Stimulated activated naive CD8-positive, alpha-beta T cell treated with anti-CD3 and anti-CD28 coated beads, Interleukin-15, amount 100 ng/mL, for 72 hours (primary cell): ENCODE measurements around the gene IL22.

Experiments used
- ATAC-seq: fragments of 150-1000 bp; cut with Tn5 transposase; 2 replicates; pipeline ENCODE4 v1.10.0; 2021; ENCODE audit warnings: mild to moderate bottlenecking, moderate library complexity
- DNase-seq, 2 donors: peaks; one replicate each; pipeline ENCODE4 v3.0.0; 2021 to 2022
- H3K27ac Mint-ChIP-seq, 2 donors: one replicate each; pipeline ENCODE4 v1.8.0; 2022; ENCODE audit warnings: mild to moderate bottlenecking in 2 of 2, mixed read lengths in 2 of 2, moderate library complexity in 2 of 2
- H3K27me3 Mint-ChIP-seq: one replicate; pipeline ENCODE4 v1.8.0; 2022; ENCODE audit warnings: mixed read lengths
- H3K4me1 Mint-ChIP-seq: one replicate; pipeline ENCODE4 v1.8.0; 2022; ENCODE audit warnings: mild to moderate bottlenecking, mixed read lengths
- H3K4me3 Mint-ChIP-seq, 2 donors: one replicate each; pipeline ENCODE4 v1.8.0; 2022; ENCODE audit warnings: mild to moderate bottlenecking in 2 of 2, mixed read lengths in 2 of 2, moderate library complexity in 1 of 2
- H3K9me3 Mint-ChIP-seq, 2 donors: one replicate each; pipeline ENCODE4 v1.8.0; 2022; ENCODE audit warnings: mixed read lengths in 2 of 2

The IL22 gene

DNA sequence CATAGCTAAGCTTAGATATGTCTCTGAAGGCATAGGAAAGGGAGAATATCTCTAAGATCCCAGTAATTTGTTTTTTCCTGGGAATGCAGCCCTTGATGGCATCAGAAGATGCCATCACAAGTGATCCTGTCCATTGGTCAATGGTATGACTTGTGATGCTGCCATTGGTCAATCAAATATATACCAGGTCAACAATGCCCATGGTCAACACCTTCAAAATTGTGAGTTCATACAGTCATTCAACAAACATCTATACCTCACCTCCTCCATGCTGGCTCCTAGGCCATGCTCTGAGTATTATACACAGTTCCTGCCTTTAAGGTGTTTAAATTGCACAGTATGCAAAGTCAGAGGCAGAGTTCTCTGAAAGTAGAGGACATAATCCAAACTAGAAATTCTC lies 19.3 kb upstream of the IL22 start:
- H3K4me1 Mint-ChIP-seq, result peaks cover 47% of the 10 kb centered on the region
- DNase-seq, result no peak
- H3K27ac Mint-ChIP-seq, result no peak overlapping the region
- H3K4me3 Mint-ChIP-seq, result no peak overlapping the region
- ATAC-seq, result no peak
- peaks cover 10% of the 10 kb centered on the region for H3K27me3 Mint-ChIP-seq
- no peaks in the 10 kb centered on the region for H3K9me3 Mint-ChIP-seq

DNA sequence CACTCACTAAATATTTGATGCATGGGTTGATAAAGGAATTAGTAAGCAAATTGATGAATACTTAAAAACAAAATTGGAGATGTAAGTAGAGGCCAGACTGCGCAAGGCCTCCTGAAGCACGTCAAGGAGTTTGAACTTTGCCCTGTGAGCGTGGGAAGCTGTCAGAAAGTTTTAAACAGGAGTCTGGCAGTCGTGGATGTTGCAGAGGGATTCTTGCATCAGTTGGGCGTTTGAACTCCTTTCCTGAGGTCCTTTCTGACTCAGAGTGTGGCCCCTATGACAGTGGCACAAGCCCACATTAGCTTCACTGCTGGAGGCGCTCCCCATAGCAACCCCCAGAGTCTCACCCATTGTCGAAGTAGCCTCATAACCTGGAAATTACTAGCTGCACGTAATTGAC lies 17.9 kb upstream of the IL22 start:
- DNase-seq (no peak), ATAC-seq (no peak)
- peaks cover 47% of the 10 kb centered on the region for H3K4me1 Mint-ChIP-seq
- H3K9me3 Mint-ChIP-seq, result peaks cover 0 to 4% of the 10 kb centered on the region in 2 donors
- H3K27me3 Mint-ChIP-seq, result peaks cover 10% of the 10 kb centered on the region
- no peak overlapping the region for H3K4me3 Mint-ChIP-seq
- H3K27ac Mint-ChIP-seq, result no peak overlapping the region

GRCh38 chr12:68270358-68270757 lies 17.0 kb upstream of the IL22 start:
- peaks cover 10% of the 10 kb centered on the region for H3K27me3 Mint-ChIP-seq
- H3K9me3 Mint-ChIP-seq, result peaks cover 0 to 4% of the 10 kb centered on the region in 2 donors
- DNase-seq, result no peak
- H3K27ac Mint-ChIP-seq, result no peak overlapping the region
- no peak for ATAC-seq
- peaks cover 48% of the 10 kb centered on the region for H3K4me1 Mint-ChIP-seq
- H3K4me3 Mint-ChIP-seq, result no peak overlapping the region

DNA sequence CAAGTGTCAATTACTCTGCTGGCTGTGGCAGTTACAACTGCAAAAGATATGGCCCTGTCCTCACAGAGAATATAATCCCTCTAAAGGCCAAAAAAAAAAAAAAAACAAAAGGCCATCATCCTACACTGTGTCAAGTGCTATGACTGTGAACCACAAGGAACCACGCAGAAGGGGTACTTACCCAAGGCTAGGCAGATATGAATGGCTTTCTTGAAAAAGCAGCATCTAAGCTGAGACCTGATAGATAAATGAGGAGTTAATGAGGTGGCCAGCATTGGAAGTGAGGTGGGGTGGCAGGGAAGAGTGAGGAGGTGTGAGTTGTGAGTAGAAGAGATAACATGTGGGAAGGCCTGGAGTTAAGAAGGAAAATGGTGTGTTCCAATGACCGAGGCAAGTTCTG lies 16.4 kb upstream of the IL22 start:
- no peak overlapping the region for H3K27ac Mint-ChIP-seq
- peaks cover 53% of the 10 kb centered on the region for H3K4me1 Mint-ChIP-seq
- H3K27me3 Mint-ChIP-seq, result peaks cover 10% of the 10 kb centered on the region
- no peak overlapping the region for H3K4me3 Mint-ChIP-seq
- ATAC-seq, result peak; percentile 80
- peaks cover 0 to 4% of the 10 kb centered on the region in 2 donors for H3K9me3 Mint-ChIP-seq
- peak in 1 of 2 donors; percentile 41 for DNase-seq

DNA sequence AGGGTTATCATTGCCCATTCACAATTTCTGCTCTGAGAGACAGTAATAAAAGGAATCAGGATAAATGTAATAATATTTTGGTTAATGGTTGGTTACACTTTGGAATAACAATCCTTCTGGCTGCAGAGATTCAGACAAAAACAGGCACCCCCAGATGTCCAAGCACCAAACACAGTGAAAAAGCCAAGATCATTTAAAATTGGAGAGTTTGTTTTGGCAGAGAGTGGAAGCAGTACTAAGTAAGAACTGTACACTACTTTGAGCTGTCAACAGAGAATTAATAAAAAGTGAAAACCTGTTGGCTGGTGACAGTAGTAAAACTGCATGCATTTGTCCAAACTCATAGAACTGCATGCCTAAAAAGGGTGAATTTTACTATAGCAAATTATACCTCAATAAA lies 15.6 kb upstream of the IL22 start:
- Mint-ChIP-seq H3K27me3 (peaks cover 10% of the 10 kb centered on the region), H3K9me3 (peaks cover 0 to 4% of the 10 kb centered on the region in 2 donors), H3K4me1 (peaks cover 59% of the 10 kb centered on the region), H3K4me3 (no peak overlapping the region), H3K27ac (no peak overlapping the region)
- DNase-seq (no peak), ATAC-seq (no peak)

DNA sequence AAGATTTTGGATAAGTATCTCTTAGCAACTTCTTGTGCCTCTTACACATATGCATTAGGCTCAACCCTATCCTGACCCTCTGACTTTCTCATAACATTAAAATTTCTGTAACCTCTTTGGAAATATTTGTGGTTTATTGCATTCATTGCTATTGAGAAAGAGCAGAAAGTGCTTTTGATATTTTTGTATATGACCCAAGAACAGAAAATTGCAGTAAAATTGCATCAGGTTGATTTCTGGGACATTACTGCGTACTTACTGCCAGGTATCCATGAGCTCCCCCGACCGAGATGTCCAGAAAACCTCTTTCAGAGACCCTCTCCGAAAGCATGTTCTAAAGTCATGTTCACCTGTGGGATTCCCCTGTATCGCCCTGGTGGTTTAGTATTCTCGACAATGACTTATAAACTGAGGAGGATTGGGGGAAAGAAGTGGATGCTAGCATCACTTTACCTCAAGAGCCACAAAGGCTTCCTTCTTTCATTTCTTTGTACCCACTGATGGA lies 14.5 kb upstream of the IL22 start:
- Mint-ChIP-seq H3K9me3 (peaks cover 0 to 4% of the 10 kb centered on the region in 2 donors), H3K4me1 (peaks cover 59% of the 10 kb centered on the region), H3K4me3 (peak overlapping the region; percentile 44 to 65), H3K27me3 (peaks cover 13% of the 10 kb centered on the region), H3K27ac (peak overlapping the region; percentile 92 to 96)
- DNase-seq, result peak; percentile 50 to 67
- ATAC-seq, result peak; percentile 84

DNA sequence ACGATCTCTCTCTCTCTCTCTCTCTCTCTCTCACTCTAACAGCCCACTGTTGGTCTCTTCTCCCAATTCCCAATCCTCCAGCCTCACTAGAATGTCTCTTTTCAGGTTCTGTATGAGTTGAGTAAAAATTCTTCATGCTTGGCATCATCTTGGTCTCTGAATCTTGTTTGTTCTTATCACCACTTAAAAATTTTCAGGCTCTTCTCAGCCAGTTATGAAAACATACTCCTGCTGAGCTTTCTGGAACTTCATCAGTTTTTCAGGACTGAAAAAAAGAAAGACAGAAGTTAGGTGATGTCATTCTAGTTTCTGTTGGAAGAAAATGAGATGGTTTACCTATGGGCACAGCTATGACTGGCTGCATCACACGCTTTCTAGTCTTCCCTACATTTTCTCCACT lies 11.5 kb upstream of the IL22 start:
- ATAC-seq (no peak), DNase-seq (no peak)
- peaks cover 74% of the 10 kb centered on the region for H3K4me1 Mint-ChIP-seq
- H3K4me3 Mint-ChIP-seq, result no peak overlapping the region
- H3K27ac Mint-ChIP-seq, result peak overlapping the region in 1 of 2 donors; percentile 49
- H3K9me3 Mint-ChIP-seq, result peaks cover 0 to 4% of the 10 kb centered on the region in 2 donors
- peaks cover 12% of the 10 kb centered on the region for H3K27me3 Mint-ChIP-seq

GRCh38 chr12:68264158-68264855 lies 10.9 kb upstream of the IL22 start:
- Mint-ChIP-seq H3K27ac (no peak overlapping the region), H3K4me1 (peaks cover 74% of the 10 kb centered on the region), H3K4me3 (no peak overlapping the region)

GRCh38 chr12:68263366-68263765 lies 10.0 kb upstream of the IL22 start:
- peaks cover 74% of the 10 kb centered on the region for H3K4me1 Mint-ChIP-seq
- peaks cover 11% of the 10 kb centered on the region for H3K27me3 Mint-ChIP-seq
- DNase-seq (no peak), ATAC-seq (no peak)
- no peak overlapping the region for H3K27ac Mint-ChIP-seq
- peaks cover 0 to 4% of the 10 kb centered on the region in 2 donors for H3K9me3 Mint-ChIP-seq
- no peak overlapping the region for H3K4me3 Mint-ChIP-seq

More at GRCh38 chr12:68264158-68264855, 10.9 kb upstream of the IL22 start:
- H3K27me3 Mint-ChIP-seq, result peaks cover 8% of the 10 kb centered on the region
- DNase-seq (no peak), ATAC-seq (no peak)
- peaks cover 0 to 4% of the 10 kb centered on the region in 2 donors for H3K9me3 Mint-ChIP-seq

DNA sequence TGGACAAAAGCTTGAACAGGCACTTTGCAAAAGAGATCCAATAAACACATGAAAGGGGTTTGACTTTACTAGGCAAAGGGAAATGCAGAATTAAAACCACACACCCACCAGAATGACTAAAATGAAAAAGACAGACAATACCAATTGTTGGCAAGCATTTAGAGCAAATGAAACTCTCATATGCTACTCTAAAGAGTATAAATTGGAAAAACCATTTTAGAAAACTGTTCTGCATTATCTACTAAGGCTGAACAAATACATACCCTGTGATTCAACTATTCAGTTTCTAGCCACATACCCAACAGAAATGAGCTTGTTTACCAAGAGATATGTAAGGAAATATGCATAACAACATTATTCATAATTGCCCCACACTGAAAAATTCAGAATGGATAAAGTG lies 8.5 kb upstream of the IL22 start:
- peaks cover 19% of the 10 kb centered on the region for H3K27me3 Mint-ChIP-seq
- H3K9me3 Mint-ChIP-seq, result peaks cover 0 to 4% of the 10 kb centered on the region in 2 donors
- peak; percentile 55 for ATAC-seq
- peak overlapping the region in 1 of 2 donors; percentile 12 for H3K4me3 Mint-ChIP-seq
- DNase-seq, result no peak
- H3K27ac Mint-ChIP-seq, result no peak overlapping the region
- H3K4me1 Mint-ChIP-seq, result peaks cover 69% of the 10 kb centered on the region

DNA sequence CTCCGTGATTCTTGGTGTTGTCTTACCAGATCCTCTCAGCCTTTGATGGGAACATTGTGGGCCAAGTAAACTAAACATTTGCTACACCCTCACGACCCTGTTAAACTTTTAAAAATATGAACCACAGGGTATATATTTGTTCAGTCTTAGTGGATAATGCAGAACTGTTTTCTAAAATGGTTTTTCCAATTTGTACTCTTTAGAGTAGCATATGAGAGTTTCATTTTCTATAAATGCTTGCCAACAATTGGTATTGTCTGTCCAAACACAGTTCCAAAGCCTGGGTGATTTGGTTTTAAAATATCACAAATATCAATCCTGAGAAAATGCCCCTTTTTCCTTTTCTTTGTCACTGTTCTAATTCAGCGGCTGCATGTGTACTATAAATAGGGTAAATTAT lies 6.7 kb upstream of the IL22 start:
- Mint-ChIP-seq H3K27me3 (peaks cover 19% of the 10 kb centered on the region), H3K27ac (no peak overlapping the region), H3K9me3 (no peaks in the 10 kb centered on the region), H3K4me3 (no peak overlapping the region), H3K4me1 (peaks cover 55% of the 10 kb centered on the region)
- DNase-seq (no peak), ATAC-seq (no peak)

- peak overlapping the region in 1 of 2 donors; percentile 1 for H3K4me3 Mint-ChIP-seq
- DNase-seq (peak in 1 of 2 donors; percentile 66), ATAC-seq (peak; percentile 93)
- H3K27me3 Mint-ChIP-seq, result peaks cover 19% of the 10 kb centered on the region
- H3K4me1 Mint-ChIP-seq, result peaks cover 48% of the 10 kb centered on the region
- no peaks in the 10 kb centered on the region for H3K9me3 Mint-ChIP-seq
- H3K27ac Mint-ChIP-seq, result no peak overlapping the region
Observed at GRCh38 chr12:68259318-68259940, 6.0 kb upstream of the IL22 start.

GRCh38 chr12:68252077-68252476 lies 1.3 kb downstream of the IL22 start:
- Mint-ChIP-seq H3K4me3 (no peak overlapping the region), H3K9me3 (peaks cover 0 to 7% of the 10 kb centered on the region in 2 donors), H3K4me1 (peaks cover 5% of the 10 kb centered on the region), H3K27ac (no peak overlapping the region), H3K27me3 (peaks cover 35% of the 10 kb centered on the region)
- no peak for ATAC-seq
- DNase-seq, result no peak

DNA sequence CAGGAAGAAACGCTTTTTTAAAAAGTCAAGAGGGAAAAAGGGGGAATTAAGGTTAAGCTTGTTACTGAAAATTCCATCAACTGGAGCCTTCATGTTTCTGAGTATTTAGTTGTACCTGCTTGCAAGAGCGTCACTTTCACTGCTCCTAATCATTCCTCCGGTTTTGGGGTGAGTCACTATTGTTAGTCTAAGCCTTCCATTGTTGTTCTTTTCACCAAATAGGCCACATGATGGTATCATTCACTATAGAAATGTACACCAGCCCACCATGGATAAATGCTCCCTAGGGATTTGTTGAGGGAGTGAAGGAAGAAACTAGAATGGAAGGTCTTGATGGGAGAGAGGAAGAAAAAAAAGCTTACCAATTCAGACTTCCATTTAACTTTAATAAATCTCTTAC lies 3.0 kb downstream of the IL22 start:
- peaks cover 0 to 7% of the 10 kb centered on the region in 2 donors for H3K9me3 Mint-ChIP-seq
- no peak for ATAC-seq
- peaks cover 47% of the 10 kb centered on the region for H3K27me3 Mint-ChIP-seq
- H3K4me1 Mint-ChIP-seq, result peaks cover 5% of the 10 kb centered on the region
- H3K27ac Mint-ChIP-seq, result no peak overlapping the region
- DNase-seq, result no peak
- no peak overlapping the region for H3K4me3 Mint-ChIP-seq

DNA sequence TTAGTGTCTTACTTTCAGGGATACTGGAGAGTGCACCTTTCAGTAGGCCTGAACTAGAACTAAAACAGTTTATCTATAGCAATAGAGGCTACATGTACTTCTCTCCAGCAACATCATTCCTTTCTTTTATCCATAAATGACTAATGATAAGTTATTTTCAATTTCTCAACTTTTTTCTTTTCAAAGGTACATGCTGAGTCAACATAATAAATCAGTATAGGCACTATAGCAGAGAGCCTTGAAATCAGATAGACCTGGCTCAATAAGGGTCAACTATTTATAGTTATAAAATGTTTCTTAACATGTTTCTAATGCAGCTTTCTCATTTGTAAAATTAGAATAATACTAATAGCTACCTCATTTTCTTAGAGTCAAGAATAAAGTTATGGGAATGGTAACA lies 5.6 kb downstream of the IL22 start:
- peaks cover 12 to 15% of the 10 kb centered on the region in 2 donors for H3K9me3 Mint-ChIP-seq
- no peak overlapping the region for H3K27ac Mint-ChIP-seq
- peaks cover 5% of the 10 kb centered on the region for H3K4me1 Mint-ChIP-seq
- H3K27me3 Mint-ChIP-seq, result peaks cover 38% of the 10 kb centered on the region
- no peak overlapping the region for H3K4me3 Mint-ChIP-seq
- DNase-seq, result no peak
- ATAC-seq, result no peak

- Mint-ChIP-seq H3K4me3 (no peak overlapping the region), H3K9me3 (peaks cover 13 to 19% of the 10 kb centered on the region in 2 donors), H3K27ac (peak overlapping the region in 1 of 2 donors; percentile 3), H3K4me1 (peaks cover 16% of the 10 kb centered on the region), H3K27me3 (peaks cover 25% of the 10 kb centered on the region)
- ATAC-seq (no peak), DNase-seq (no peak)
Observed at GRCh38 chr12:68246350-68246749, 7.1 kb downstream of the IL22 start.
